ENCODE data around the gene HSD17B8.

Gene HSD17B8

DNA sequence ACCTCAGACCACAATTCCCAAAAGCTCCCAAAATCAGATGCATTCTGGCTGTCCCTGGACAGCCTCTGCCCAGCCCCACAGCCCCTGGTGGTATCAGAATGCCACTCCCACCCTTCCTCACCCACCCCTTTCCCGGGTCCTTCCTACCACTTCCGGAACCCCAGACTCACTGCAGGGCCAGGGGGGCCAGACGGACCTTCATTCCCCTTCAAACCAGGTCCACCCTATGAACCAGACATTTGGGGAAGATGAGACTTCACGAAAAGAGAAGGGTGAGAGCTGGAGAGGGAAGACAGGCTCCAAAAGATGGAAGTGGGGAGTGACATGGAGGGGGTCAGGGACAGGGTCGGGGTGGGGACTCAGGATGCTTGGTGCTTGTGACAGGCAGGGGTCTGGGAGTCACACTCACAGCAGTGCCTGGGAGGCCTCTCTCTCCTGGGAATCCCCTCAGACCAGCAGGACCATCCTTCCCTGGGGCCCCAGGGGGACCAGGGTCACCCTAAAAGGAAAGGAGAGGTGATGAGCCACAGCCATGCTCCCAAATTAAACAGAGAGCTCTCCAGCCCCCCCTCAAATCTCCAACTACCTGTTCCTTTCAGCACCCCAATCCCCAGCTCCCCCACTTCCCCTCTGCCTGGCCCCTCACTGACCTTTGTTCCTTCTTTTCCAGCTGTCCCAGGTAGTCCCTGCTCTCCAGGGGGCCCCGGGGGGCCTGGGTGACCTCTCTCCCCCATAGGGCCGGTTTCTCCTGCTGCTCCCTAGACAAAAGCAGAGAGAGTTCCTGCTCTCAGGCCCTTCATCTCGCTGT, 32.4 kb upstream of the HSD17B8 start:
- Histone ChIP-seq H3K36me3 (ENCODE audit: control insufficient read depth, low read length) (no peaks in the 10 kb centered on the region), H3F3A (ENCODE audit: control insufficient read depth, insufficient read depth) (no peaks in the 10 kb centered on the region), H3K4me1 (ENCODE audit: control insufficient read depth, low read length) (peaks cover 5% of the 10 kb centered on the region; the same call in 1 of the 2 replicates), H3K4me3 (ENCODE audit: low read length) (no peak overlapping the region), H3K9me2 (replicated peaks; ENCODE audit: control insufficient read depth, low read length) (no peaks in the 10 kb centered on the region), H3K4me2 (ENCODE audit: low read length) (no peak overlapping the region), H3K9me3 (ENCODE audit: control insufficient read depth, insufficient read depth, low read length) (no peaks in the 10 kb centered on the region), H3K79me2 (ENCODE audit: control insufficient read depth, low read length) (no peaks in the 10 kb centered on the region), H3K27me3 (ENCODE audit: control insufficient read depth, low read length) (peaks cover 19% of the 10 kb centered on the region), H4K20me1 (ENCODE audit: control insufficient read depth, insufficient read depth, low read depth, low read length) (no peaks in the 10 kb centered on the region), H3K27ac (ENCODE audit: low read depth, low read length) (no peak overlapping the region)
- TF ChIP-seq EZH2phosphoT487 (IDR thresholded peaks at IDR 0.05; ENCODE audit: borderline replicate concordance, low read length) = no peak
- TF ChIP-seq, protein P1, sequence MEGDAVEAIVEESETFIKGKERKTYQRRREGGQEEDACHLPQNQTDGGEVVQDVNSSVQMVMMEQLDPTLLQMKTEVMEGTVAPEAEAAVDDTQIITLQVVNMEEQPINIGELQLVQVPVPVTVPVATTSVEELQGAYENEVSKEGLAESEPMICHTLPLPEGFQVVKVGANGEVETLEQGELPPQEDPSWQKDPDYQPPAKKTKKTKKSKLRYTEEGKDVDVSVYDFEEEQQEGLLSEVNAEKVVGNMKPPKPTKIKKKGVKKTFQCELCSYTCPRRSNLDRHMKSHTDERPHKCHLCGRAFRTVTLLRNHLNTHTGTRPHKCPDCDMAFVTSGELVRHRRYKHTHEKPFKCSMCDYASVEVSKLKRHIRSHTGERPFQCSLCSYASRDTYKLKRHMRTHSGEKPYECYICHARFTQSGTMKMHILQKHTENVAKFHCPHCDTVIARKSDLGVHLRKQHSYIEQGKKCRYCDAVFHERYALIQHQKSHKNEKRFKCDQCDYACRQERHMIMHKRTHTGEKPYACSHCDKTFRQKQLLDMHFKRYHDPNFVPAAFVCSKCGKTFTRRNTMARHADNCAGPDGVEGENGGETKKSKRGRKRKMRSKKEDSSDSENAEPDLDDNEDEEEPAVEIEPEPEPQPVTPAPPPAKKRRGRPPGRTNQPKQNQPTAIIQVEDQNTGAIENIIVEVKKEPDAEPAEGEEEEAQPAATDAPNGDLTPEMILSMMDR (IDR thresholded peaks at IDR 0.05; ENCODE audit: low read depth, low read length, poor library complexity, severe bottlenecking) = no peak

DNA sequence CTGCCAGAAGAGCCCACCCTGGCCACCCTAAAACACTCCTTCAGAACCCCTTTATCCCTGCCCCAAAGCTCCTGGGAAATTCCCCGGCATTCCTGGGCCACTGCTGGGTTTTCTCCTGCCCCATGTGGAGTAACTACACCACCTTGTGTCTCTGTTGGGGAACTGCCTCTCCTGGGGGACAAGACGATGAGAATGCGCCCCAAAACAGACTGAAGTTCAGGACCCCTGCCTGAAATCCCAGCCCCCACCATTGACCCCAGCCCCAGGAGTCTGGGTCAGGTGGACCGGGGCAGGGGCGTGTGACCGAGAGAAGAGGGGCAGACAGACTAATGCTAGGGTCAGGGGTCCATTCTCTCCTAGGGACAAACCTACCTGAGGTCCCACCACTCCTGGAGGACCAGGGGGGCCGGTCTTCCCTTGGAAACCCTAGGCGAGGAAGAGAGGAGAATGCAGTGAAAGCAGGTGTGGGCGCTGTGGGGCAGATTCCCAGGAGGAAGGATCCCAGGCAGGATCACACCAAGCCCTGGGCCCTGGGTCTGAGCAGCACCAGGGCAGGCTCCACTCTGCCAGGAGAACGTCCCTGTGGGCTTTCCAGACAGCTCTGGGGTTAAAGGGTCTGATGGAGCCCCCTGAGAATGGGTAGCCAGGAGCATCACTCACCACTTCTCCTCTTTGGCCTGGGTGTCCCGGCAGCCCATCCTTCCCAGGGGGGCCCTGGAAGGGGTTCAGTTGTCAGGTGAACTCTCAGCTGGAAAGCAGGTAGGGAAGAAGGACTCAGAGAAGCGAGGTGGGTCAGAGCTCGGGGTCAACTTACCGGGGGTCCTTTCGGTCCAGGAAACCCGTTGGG, 31.5 kb upstream of the HSD17B8 start:
- no peak overlapping the region for H3K4me2 ChIP-seq (ENCODE audit: low read length)
- no peaks in the 10 kb centered on the region for H4K20me1 ChIP-seq (ENCODE audit: control insufficient read depth, insufficient read depth, low read depth, low read length)
- H3K79me2 ChIP-seq (ENCODE audit: control insufficient read depth, low read length) = no peaks in the 10 kb centered on the region
- H3K4me3 ChIP-seq (ENCODE audit: low read length) = no peak overlapping the region
- no peaks in the 10 kb centered on the region for H3K9me3 ChIP-seq (ENCODE audit: control insufficient read depth, insufficient read depth, low read length)
- no peaks in the 10 kb centered on the region for H3K36me3 ChIP-seq (ENCODE audit: control insufficient read depth, low read length)
- TF ChIP-seq, protein P1 (IDR thresholded peaks at IDR 0.05; ENCODE audit: low read depth, low read length, poor library complexity, severe bottlenecking) = peak; percentile 76
- no peak for TF ChIP-seq EZH2phosphoT487 (IDR thresholded peaks at IDR 0.05; ENCODE audit: borderline replicate concordance, low read length)
- H3K9me2 ChIP-seq (replicated peaks; ENCODE audit: control insufficient read depth, low read length) = no peaks in the 10 kb centered on the region
- H3K27me3 ChIP-seq (ENCODE audit: control insufficient read depth, low read length) = peaks cover 19% of the 10 kb centered on the region
- H3K27ac ChIP-seq (ENCODE audit: low read depth, low read length) = no peak overlapping the region
- H3K4me1 ChIP-seq (ENCODE audit: control insufficient read depth, low read length) = peaks cover 5% of the 10 kb centered on the region; the same call in 1 of the 2 replicates
- H3F3A ChIP-seq (ENCODE audit: control insufficient read depth, insufficient read depth) = no peaks in the 10 kb centered on the region

DNA sequence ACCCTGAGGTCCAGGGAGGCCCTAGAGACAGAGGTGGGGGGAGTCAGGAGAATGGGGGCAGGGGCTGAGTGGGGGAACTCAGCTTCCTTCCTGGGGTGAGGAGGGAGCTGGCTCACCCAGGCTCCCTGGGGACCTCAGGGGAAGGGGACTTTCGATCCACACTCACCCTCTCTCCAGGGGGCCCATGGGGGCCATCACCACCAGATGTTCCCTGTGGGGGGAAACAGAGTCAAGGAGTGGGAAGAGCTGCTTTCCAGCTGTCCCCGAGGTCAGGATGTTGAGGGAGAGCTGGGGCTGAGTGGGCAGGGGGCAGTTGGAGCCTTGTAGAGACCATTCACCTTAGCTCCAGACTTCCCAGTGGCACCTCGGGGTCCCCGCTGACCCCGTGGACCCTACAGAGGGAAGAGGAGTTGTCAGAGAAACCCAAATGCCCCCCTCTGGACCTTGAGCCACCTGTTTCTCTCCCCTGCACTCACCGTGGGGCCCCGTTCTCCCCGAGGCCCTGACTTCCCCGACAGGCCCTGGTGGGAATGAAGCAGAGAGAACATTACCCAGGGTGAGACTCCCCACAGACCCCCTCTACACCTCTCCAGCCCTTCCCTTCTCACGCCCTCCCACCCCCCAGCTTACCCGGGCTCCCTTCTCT, 30.8 kb upstream of the HSD17B8 start:
- TF ChIP-seq EZH2phosphoT487 (IDR thresholded peaks at IDR 0.05; ENCODE audit: borderline replicate concordance, low read length) = no peak
- TF ChIP-seq, protein P1 (IDR thresholded peaks at IDR 0.05; ENCODE audit: low read depth, low read length, poor library complexity, severe bottlenecking) = no peak
- Histone ChIP-seq H3K79me2 (ENCODE audit: control insufficient read depth, low read length) (no peaks in the 10 kb centered on the region), H3K27me3 (ENCODE audit: control insufficient read depth, low read length) (peaks cover 19% of the 10 kb centered on the region), H3K4me2 (ENCODE audit: low read length) (no peak overlapping the region), H3K36me3 (ENCODE audit: control insufficient read depth, low read length) (no peaks in the 10 kb centered on the region), H3K9me3 (ENCODE audit: control insufficient read depth, insufficient read depth, low read length) (no peaks in the 10 kb centered on the region), H3K9me2 (replicated peaks; ENCODE audit: control insufficient read depth, low read length) (no peaks in the 10 kb centered on the region), H3K4me3 (ENCODE audit: low read length) (no peak overlapping the region), H3K27ac (ENCODE audit: low read depth, low read length) (no peak overlapping the region), H4K20me1 (ENCODE audit: control insufficient read depth, insufficient read depth, low read depth, low read length) (no peaks in the 10 kb centered on the region), H3F3A (ENCODE audit: control insufficient read depth, insufficient read depth) (no peaks in the 10 kb centered on the region), H3K4me1 (ENCODE audit: control insufficient read depth, low read length) (peaks cover 5% of the 10 kb centered on the region; the same call in 1 of the 2 replicates)

All from DOHH2 (cell line).